Gastrocnemius medialis (tissue), 4 donors: Measurements from ENCODE around the gene PHOSPHO2.

Source experiments
- POLR2A ChIP-seq, 2 donors: fragments of 450-650 bp; IDR thresholded peaks; one replicate each; pipeline ENCODE4 v1.6.1; 2017; ENCODE audit warnings: antibody characterized with exemption in 2 of 2, mild to moderate bottlenecking in 2 of 2, moderate library complexity in 2 of 2
- TF ChIP-seq, protein P1 (sequence below), 5 experiments: fragments of 450-650 bp in 3 of 5; fragments of 200-600 bp in 2 of 5; sonication (generic) in 2 of 5; IDR thresholded peaks in 4 of 5; conservative IDR thresholded peaks in 1 of 5; 1 replicate in 4 of 5; 2 replicates in 1 of 5; pipeline ENCODE4 v1.5.1; 2016 to 2019; ENCODE audit warnings: antibody characterized with exemption in 5 of 5, mild to moderate bottlenecking in 3 of 5, moderate library complexity in 3 of 5

DNA sequence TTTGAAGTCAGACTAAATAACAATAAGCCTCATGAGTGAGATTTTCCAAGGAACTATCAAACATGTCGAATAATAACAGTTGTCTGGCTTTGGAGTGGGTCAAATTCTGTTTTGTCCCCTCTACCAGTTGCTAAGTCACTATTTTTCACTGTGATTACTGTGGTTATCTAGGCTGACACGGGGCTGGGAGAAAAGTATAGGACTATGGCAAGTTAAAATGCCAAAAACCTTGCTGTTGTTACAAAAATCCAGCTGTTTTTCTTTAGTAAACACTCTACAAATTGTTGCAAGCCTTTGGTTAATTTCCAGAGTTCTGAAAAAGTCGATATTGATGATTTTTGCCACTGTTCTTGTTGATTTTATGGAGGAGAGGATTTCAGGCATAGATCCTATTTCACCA is 1.6 kb upstream of the PHOSPHO2 start:
- TF ChIP-seq, protein P1, sequence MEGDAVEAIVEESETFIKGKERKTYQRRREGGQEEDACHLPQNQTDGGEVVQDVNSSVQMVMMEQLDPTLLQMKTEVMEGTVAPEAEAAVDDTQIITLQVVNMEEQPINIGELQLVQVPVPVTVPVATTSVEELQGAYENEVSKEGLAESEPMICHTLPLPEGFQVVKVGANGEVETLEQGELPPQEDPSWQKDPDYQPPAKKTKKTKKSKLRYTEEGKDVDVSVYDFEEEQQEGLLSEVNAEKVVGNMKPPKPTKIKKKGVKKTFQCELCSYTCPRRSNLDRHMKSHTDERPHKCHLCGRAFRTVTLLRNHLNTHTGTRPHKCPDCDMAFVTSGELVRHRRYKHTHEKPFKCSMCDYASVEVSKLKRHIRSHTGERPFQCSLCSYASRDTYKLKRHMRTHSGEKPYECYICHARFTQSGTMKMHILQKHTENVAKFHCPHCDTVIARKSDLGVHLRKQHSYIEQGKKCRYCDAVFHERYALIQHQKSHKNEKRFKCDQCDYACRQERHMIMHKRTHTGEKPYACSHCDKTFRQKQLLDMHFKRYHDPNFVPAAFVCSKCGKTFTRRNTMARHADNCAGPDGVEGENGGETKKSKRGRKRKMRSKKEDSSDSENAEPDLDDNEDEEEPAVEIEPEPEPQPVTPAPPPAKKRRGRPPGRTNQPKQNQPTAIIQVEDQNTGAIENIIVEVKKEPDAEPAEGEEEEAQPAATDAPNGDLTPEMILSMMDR (IDR thresholded peaks at IDR 0.05 in 4 of 5, conservative IDR thresholded peaks at IDR 0.05 in 1 of 5) = no peak
- TF ChIP-seq POLR2A (IDR thresholded peaks at IDR 0.05) = no peak
